MM.1S (cell line): Measurements from ENCODE around the gene SDF2L1.

Experiments
- CTCF ChIP-seq: fragments of 300-600 bp; sonication (generic); IDR thresholded peaks from 2 replicates; pipeline ENCODE4 v1.5.1; 2016; ENCODE audit warnings: antibody characterized with exemption, low read length, mixed read lengths
- EZH2 ChIP-seq: fragments of 300-600 bp; sonication (generic); optimal IDR thresholded peaks from 2 replicates; pipeline ENCODE3; 2017; ENCODE audit warnings: low read depth, mild to moderate bottlenecking, antibody characterized with exemption, low read length, mixed read lengths

DNA sequence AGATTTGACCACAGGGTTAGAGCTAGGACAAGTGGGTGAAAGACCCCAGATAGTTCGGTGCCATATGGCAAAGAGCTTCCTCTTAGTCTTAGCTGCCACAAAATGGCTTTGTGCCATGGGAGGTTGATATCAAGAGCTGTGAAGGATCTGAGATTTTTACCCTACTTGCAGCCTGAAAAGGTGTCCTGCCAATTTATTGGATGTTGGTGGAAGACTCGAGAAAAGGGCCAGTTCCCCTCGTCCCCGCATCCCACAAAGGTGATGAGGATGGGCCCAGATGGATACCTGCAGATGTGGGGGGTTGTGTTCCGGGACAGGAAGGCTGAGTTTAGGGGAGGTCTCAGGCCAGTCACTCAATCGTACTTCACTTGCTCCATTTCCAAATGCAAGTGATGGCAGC is 39.5 kb upstream of the SDF2L1 start:
- TF ChIP-seq CTCF (no peak), EZH2 (no peak)
